ENCODE results near the gene GABRA4. TPM values are rescaled to one million over a fixed set of nuclear protein-coding genes. Genes with fewer than 3 reads are reported as not detected.

Gene GABRA4
- total RNA-seq, 4 donors from 2014 or later = 0.08 TPM; not detected in 3

GRCh38 chr4:47012676-47013075 is 19.3 kb upstream of the GABRA4 start:
- Histone ChIP-seq H3K9me3 (no peaks in the 10 kb centered on the region), H3K36me3 (no peaks in the 10 kb centered on the region), H3K4me1 (no peaks in the 10 kb centered on the region), H3K4me3 (replicated peaks in 1 of 3) (no peak overlapping the region), H3K27ac (no peak overlapping the region), H3K27me3 (no peaks in the 10 kb centered on the region)
- no peak for TF ChIP-seq POLR2A (IDR thresholded peaks at IDR 0.05)
- no peak for DNase-seq
- intact Hi-C loops (cut with DNase I) = no loop called here

- no peak overlapping the region for H3K4me3 ChIP-seq (replicated peaks in 1 of 3)
- no peak for TF ChIP-seq POLR2A (IDR thresholded peaks at IDR 0.05)
- no peak for TF ChIP-seq CTCF (IDR thresholded peaks at IDR 0.05)
- WGBS, 2 donors = 61 to 64% methylated on average over 2 of the region's 2 CpGs
These were observed 17.6 kb upstream of the GABRA4 start for GRCh38 chr4:47010912-47011446.

GRCh38 chr4:47010347-47010911 is 17.0 kb upstream of the GABRA4 start:
- intact Hi-C loops (cut with DNase I) = no loop called here
- Histone ChIP-seq H3K9me3 (no peaks in the 10 kb centered on the region), H3K27ac (no peak overlapping the region), H3K27me3 (no peaks in the 10 kb centered on the region), H3K36me3 (no peaks in the 10 kb centered on the region), H3K4me3 (replicated peaks in 1 of 3) (no peak overlapping the region), H3K4me1 (no peaks in the 10 kb centered on the region)
- no peak for DNase-seq
- no peak for TF ChIP-seq CTCF (IDR thresholded peaks at IDR 0.05)
- TF ChIP-seq POLR2A (IDR thresholded peaks at IDR 0.05) = no peak

More at GRCh38 chr4:47010912-47011446, 17.6 kb upstream of the GABRA4 start:
- H3K4me1 ChIP-seq = no peaks in the 10 kb centered on the region
- no peaks in the 10 kb centered on the region for H3K36me3 ChIP-seq
- no peak overlapping the region for H3K27ac ChIP-seq
- H3K9me3 ChIP-seq = no peaks in the 10 kb centered on the region
- intact Hi-C loops (cut with DNase I) = no loop called here
- no peaks in the 10 kb centered on the region for H3K27me3 ChIP-seq
- no peak for DNase-seq

GRCh38 chr4:47002580-47002979 is 9.2 kb upstream of the GABRA4 start:
- 84 to 88% methylated on average over 1 of the region's 1 CpG for WGBS, 2 donors
- no peak overlapping the region for H3K4me3 ChIP-seq (replicated peaks in 1 of 3)
- no peak overlapping the region for H3K27ac ChIP-seq
- intact Hi-C loops (cut with DNase I) = no loop called here
- no peaks in the 10 kb centered on the region for H3K4me1 ChIP-seq
- DNase-seq = no peak
- H3K36me3 ChIP-seq = no peaks in the 10 kb centered on the region
- TF ChIP-seq CTCF (IDR thresholded peaks at IDR 0.05) (no peak), POLR2A (IDR thresholded peaks at IDR 0.05) (no peak)
- H3K27me3 ChIP-seq = no peaks in the 10 kb centered on the region
- no peaks in the 10 kb centered on the region for H3K9me3 ChIP-seq

GRCh38 chr4:47000406-47000805 is 7.0 kb upstream of the GABRA4 start:
- H3K9me3 ChIP-seq = no peaks in the 10 kb centered on the region
- WGBS, 2 donors = 89 to 100% methylated on average over 1 of the region's 1 CpG
- TF ChIP-seq CTCF (IDR thresholded peaks at IDR 0.05) = no peak
- no peak for TF ChIP-seq POLR2A (IDR thresholded peaks at IDR 0.05)
- H3K36me3 ChIP-seq = no peaks in the 10 kb centered on the region
- H3K27me3 ChIP-seq = no peaks in the 10 kb centered on the region
- H3K27ac ChIP-seq = no peak overlapping the region
- no peak overlapping the region for H3K4me3 ChIP-seq (replicated peaks in 1 of 3)
- no peaks in the 10 kb centered on the region for H3K4me1 ChIP-seq
- DNase-seq = no peak
- intact Hi-C loops (cut with DNase I) = no loop called here
